Adrenal gland (tissue), 12 donors: ENCODE measurements around the gene FYTTD1. TPM values are rescaled to one million over a fixed set of nuclear protein-coding genes. Genes with fewer than 3 reads are reported as not detected.
"Not testable (repeated sequence)": the region's sequence is repeated elsewhere in the genome, so short reads cannot be mapped to it uniquely, and the experiment has no call there.

Source experiments
- DNase-seq, 7 donors: peaks; one replicate each; pipeline ENCODE4 v3.0.0-alpha.2; 2019 to 2020
- H3K27ac ChIP-seq, 5 donors: fragments of 200-600 bp; sonication (generic) in 4 of 5; 1 replicate in 3 of 5; 2 replicates in 2 of 5; pipeline versions ENCODE4 v1.5.1 to v1.8.0; 2016 to 2020; ENCODE audit warnings: mild to moderate bottlenecking in 1 of 5
- H3K27me3 ChIP-seq: fragments of 200-600 bp; 2 replicates; pipeline ENCODE4 v1.8.0; 2021
- H3K36me3 ChIP-seq, 2 donors: fragments of 200-600 bp; replicated peaks in 1 of 2; 1 replicate in 1 of 2; 2 replicates in 1 of 2; pipeline versions ENCODE4 v1.5.1 to v1.8.0; 2018 to 2022
- H3K4me1 ChIP-seq, 2 donors: fragments of 200-600 bp; replicated peaks in 1 of 2; 1 replicate in 1 of 2; 2 replicates in 1 of 2; pipeline versions ENCODE4 v1.5.1 to v1.8.0; 2018 to 2021
- H3K4me3 ChIP-seq, 4 donors: fragments of 200-600 bp; sonication (generic) in 3 of 4; one replicate each; pipeline ENCODE4 v1.5.1; 2016 to 2018
- H3K9me3 ChIP-seq, 3 donors: fragments of 200-600 bp; sonication (generic) in 1 of 3; replicated peaks in 1 of 3; 1 replicate in 2 of 3; 2 replicates in 1 of 3; pipeline versions ENCODE4 v1.5.1 to v1.8.0; 2016 to 2021
- CTCF ChIP-seq, 6 experiments: fragments of 450-650 bp in 4 of 6; fragments of 200-600 bp in 2 of 6; sonication (generic) in 1 of 6; IDR thresholded peaks; 1 replicate in 5 of 6; 2 replicates in 1 of 6; pipeline versions ENCODE4 v1.5.1 to v1.8.0; 2016 to 2021; ENCODE audit warnings: antibody characterized with exemption in 6 of 6, mild to moderate bottlenecking in 2 of 6, moderate library complexity in 1 of 6
- POLR2A ChIP-seq, 2 donors: fragments of 450-650 bp; IDR thresholded peaks; one replicate each; pipeline ENCODE4 v1.6.1; 2017; ENCODE audit warnings: antibody characterized with exemption in 2 of 2, mild to moderate bottlenecking in 2 of 2, moderate library complexity in 1 of 2
- WGBS, 4 donors: extraction: QIAGEN DNeasy Blood & Tissue Kit in 2 of 4; methylation state at CpG; one replicate each; pipeline versions ENCODE4 v1.1.5 to v1.1.7; 2013 to 2017; 5-methylcytosine and 5-hydroxymethylcytosine counted together
- intact Hi-C, 2 donors: fragments of 100-400 bp; cut with DNase I; formaldehyde crosslinking; loops; one replicate each; pipeline versions ENCODE4 v1.14.1 to v1.15.0; 2022 to 2023
- polyA plus RNA-seq, 3 donors: library from polyadenylated mRNA; stranded (reverse); fragments of 200-250 nt in 2 of 3; fragments of 350-450 nt in 1 of 3; fragmentation: Illumina TruSeq in 1 of 3; extraction: RNeasy Lipid Tissue Mini Kit (QIAGEN cat#74804) in 1 of 3; gene quantifications; one replicate each; pipeline ENCODE4 v1.2.3, GENCODE V29; 2013 to 2014
- total RNA-seq, 9 donors: library from RNA; depleted of rRNA in 4 of 9; stranded (reverse); fragments of >200 nt in 4 of 9; fragments of 120-200 nt in 1 of 9; fragmentation: NEBNext Ultra II Directional in 1 of 9; extraction: Animal tissue kit (Norgen Biotek cat#: 25700) in 1 of 9; gene quantifications; one replicate each; pipeline versions ENCODE4 v1.1.0 to v1.2.4, GENCODE V29; 2013 to 2023
- donor health status: healthy with polysubstance abuse.
- donor health status: Bipolar disorder and iron deficiency.
- donor health status: DM: yes; HTN: yes; CAD: no.
- donor health status: DM: no; HTN: no; CAD: no.
- donor health status: DM: no; HTN: no; CAD: no.
- donor health status: DM: yes; HTN: yes; CAD: no.

Gene FYTTD1
- total and polyA plus RNA-seq, 12 donors = 10.1 to 70.4 (median 45.6) TPM

- Histone ChIP-seq H3K27ac (peak overlapping the region in 2 of 5 donors; percentile 84 to 91), H3K9me3 (no peaks in the 10 kb centered on the region), H3K27me3 (no peaks in the 10 kb centered on the region), H3K36me3 (no peaks in the 10 kb centered on the region), H3K4me1 (peaks cover 18 to 19% of the 10 kb centered on the region in 2 donors), H3K4me3 (no peak overlapping the region)
- TF ChIP-seq CTCF (IDR thresholded peaks at IDR 0.05) (no peak), POLR2A (IDR thresholded peaks at IDR 0.05) (no peak)
- no peak for DNase-seq
- 96 to 100% (median 98%) methylated on average over 4 of the region's 4 CpGs for WGBS, 4 donors
- intact Hi-C loops = no loop called here
These were observed 35.4 kb upstream of the FYTTD1 start for GRCh38 chr3:197714251-197714650.

GRCh38 chr3:197718891-197719290, 30.8 kb upstream of the FYTTD1 start:
- 68 to 73% (median 71%) methylated on average over 8 of the region's 8 CpGs for WGBS, 4 donors
- Histone ChIP-seq H3K27me3 (no peaks in the 10 kb centered on the region), H3K9me3 (peaks cover 0 to 4% (median 0%) of the 10 kb centered on the region in 3 donors), H3K36me3 (no peaks in the 10 kb centered on the region), H3K27ac (peak overlapping the region in 2 of 5 donors; percentile 23 to 55), H3K4me1 (peaks cover 0 to 3% of the 10 kb centered on the region in 2 donors), H3K4me3 (no peak overlapping the region)
- no peak for TF ChIP-seq POLR2A (IDR thresholded peaks at IDR 0.05)
- intact Hi-C loops = no loop called here
- peak in 5 of 7 donors; percentile 38 to 63 (median 56) for DNase-seq

- no peak for DNase-seq
- H3K27me3 ChIP-seq = no peaks in the 10 kb centered on the region
- intact Hi-C loops = no loop called here
- peaks cover 0 to 4% (median 0%) of the 10 kb centered on the region in 3 donors for H3K9me3 ChIP-seq
- H3K36me3 ChIP-seq = no peaks in the 10 kb centered on the region
- H3K4me1 ChIP-seq = no peaks in the 10 kb centered on the region
- H3K27ac ChIP-seq = no peak overlapping the region
- no peak overlapping the region for H3K4me3 ChIP-seq
- WGBS, 4 donors = 89 to 92% (median 91%) methylated on average over 10 of the region's 10 CpGs
- TF ChIP-seq POLR2A (IDR thresholded peaks at IDR 0.05) (no peak), CTCF (IDR thresholded peaks at IDR 0.05) (no peak)
These were observed 29.0 kb upstream of the FYTTD1 start for GRCh38 chr3:197720694-197721093.

- TF ChIP-seq CTCF (IDR thresholded peaks at IDR 0.05) = no peak
- TF ChIP-seq POLR2A (IDR thresholded peaks at IDR 0.05) = no peak
- Histone ChIP-seq H3K27ac (no peak overlapping the region), H3K36me3 (no peaks in the 10 kb centered on the region), H3K27me3 (no peaks in the 10 kb centered on the region), H3K9me3 (peaks cover 0 to 4% (median 0%) of the 10 kb centered on the region in 3 donors), H3K4me3 (no peak overlapping the region), H3K4me1 (no peaks in the 10 kb centered on the region)
- intact Hi-C loops = no loop called here
- no peak for DNase-seq
- WGBS, 4 donors = 96 to 98% (median 97%) methylated on average over 2 of the region's 2 CpGs
These were observed 26.9 kb upstream of the FYTTD1 start for GRCh38 chr3:197722734-197723133.

- WGBS, 4 donors = 85 to 97% (median 92%) methylated on average over 3 of the region's 3 CpGs
- H3K27ac ChIP-seq, H3K9me3 ChIP-seq, intact Hi-C loops, H3K27me3 ChIP-seq, H3K4me1 ChIP-seq, DNase-seq, H3K4me3 ChIP-seq, H3K36me3 ChIP-seq: not testable (repeated sequence)
These were observed 21.8 kb upstream of the FYTTD1 start for GRCh38 chr3:197727878-197728277.
